Tibial nerve (tissue), 4 donors: Measurements from ENCODE around the gene DAD1. TPM values are rescaled to one million over a fixed set of nuclear protein-coding genes. Genes with fewer than 3 reads are reported as not detected.

Source experiments
- DNase-seq, 2 donors: peaks; one replicate each; pipeline ENCODE4 v3.0.0-alpha.2; 2019; ENCODE audit warnings: low spot score in 2 of 2
- H3K27ac ChIP-seq, 4 donors: fragments of 200-600 bp; sonication (generic) in 3 of 4; one replicate each; pipeline ENCODE4 v1.5.1; 2017 to 2019; ENCODE audit warnings: mild to moderate bottlenecking in 1 of 4
- H3K27me3 ChIP-seq, 2 donors: fragments of 200-600 bp; sonication (generic) in 1 of 2; one replicate each; pipeline versions ENCODE4 v1.5.1 to v1.6.0; 2017 to 2019
- H3K36me3 ChIP-seq, 3 donors: fragments of 200-600 bp; sonication (generic); one replicate each; pipeline ENCODE4 v1.5.1; 2018 to 2019
- H3K4me1 ChIP-seq, 4 donors: fragments of 200-600 bp; sonication (generic) in 3 of 4; one replicate each; pipeline ENCODE4 v1.5.1; 2017 to 2019
- H3K4me3 ChIP-seq, 4 donors: fragments of 200-600 bp; sonication (generic) in 3 of 4; one replicate each; pipeline ENCODE4 v1.5.1; 2017 to 2019; ENCODE audit warnings: mild to moderate bottlenecking in 1 of 4, moderate library complexity in 1 of 4
- H3K9me3 ChIP-seq, 4 donors: fragments of 200-600 bp; sonication (generic) in 3 of 4; one replicate each; pipeline ENCODE4 v1.5.1; 2017 to 2019
- EP300 ChIP-seq, 2 donors: sonication (generic); formaldehyde crosslinking; IDR thresholded peaks; one replicate each; pipeline ENCODE4 v1.6.1; 2017; ENCODE audit warnings: antibody characterized with exemption in 2 of 2, mild to moderate bottlenecking in 1 of 2
- POLR2A ChIP-seq, 2 donors: fragments of 450-650 bp; IDR thresholded peaks; one replicate each; pipeline ENCODE4 v1.6.1; 2017; ENCODE audit warnings: antibody characterized with exemption in 2 of 2, mild to moderate bottlenecking in 2 of 2, moderate library complexity in 2 of 2
- WGBS, 2 donors: methylation state at CpG; one replicate each; pipeline ENCODE4 v1.1.5; 2018; 5-methylcytosine and 5-hydroxymethylcytosine counted together
- total RNA-seq, 4 donors: library from RNA; depleted of rRNA; stranded (reverse); fragments of >200 nt; gene quantifications; one replicate each; pipeline ENCODE4 v1.1.0, GENCODE V29; 2016
- TF ChIP-seq, protein P1 (sequence below), 5 experiments: fragments of 200-600 bp in 3 of 5; fragments of 450-650 bp in 2 of 5; sonication (generic) in 3 of 5; IDR thresholded peaks; one replicate each; pipeline ENCODE4 v1.5.1; 2016 to 2019; ENCODE audit warnings: antibody characterized with exemption in 5 of 5, mild to moderate bottlenecking in 3 of 5, moderate library complexity in 2 of 5

Gene DAD1
- total RNA-seq, 4 donors from 2014 or later: 128 to 254 (median 198) TPM

DNA sequence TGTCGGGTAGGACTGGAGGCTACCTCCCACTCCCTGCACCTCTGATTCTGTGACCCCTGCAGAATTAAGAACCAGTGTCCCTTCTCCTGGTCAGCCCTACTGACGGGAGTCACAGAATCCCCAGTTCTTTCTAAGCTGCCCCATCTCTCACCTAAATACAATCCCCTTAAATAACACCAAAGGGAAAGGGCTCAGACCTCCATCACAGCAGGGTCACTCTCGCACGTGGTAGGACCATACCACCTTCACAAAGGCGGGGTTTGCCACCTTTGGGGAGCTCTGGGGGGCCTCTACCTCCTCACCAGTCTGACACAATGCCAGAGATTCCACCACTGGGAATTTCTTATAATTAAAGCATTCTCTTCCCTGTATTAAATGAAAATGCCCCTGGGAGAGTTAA is 35.6 kb downstream of the DAD1 start:
- DNase-seq: no peak
- peaks cover 0 to 55% (median 25%) of the 10 kb centered on the region in 4 donors for H3K4me1 ChIP-seq
- WGBS, 2 donors: 84 to 90% methylated on average over 5 of the region's 5 CpGs

DNA sequence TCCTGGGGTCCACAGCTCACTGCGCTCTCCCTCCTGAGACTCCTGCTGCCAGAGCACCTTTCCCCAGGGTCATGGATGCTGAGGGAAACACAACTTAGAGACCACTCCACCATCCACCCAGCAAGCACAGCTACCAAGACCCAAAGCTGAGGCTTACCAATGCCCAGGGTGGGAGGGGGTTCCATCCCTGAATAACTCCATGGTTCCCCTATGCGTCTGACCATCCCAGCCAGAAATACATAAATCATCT is 36.3 kb downstream of the DAD1 start:
- Histone ChIP-seq H3K27ac (peak overlapping the region in 1 of 4 donors; percentile 15), H3K36me3 (no peaks in the 10 kb centered on the region), H3K4me1 (peaks cover 0 to 48% (median 25%) of the 10 kb centered on the region in 4 donors), H3K4me3 (no peak overlapping the region), H3K27me3 (no peaks in the 10 kb centered on the region), H3K9me3 (no peaks in the 10 kb centered on the region)
- WGBS, 2 donors: 96 to 100% methylated on average over 2 of the region's 2 CpGs
- DNase-seq: no peak
- TF ChIP-seq POLR2A (IDR thresholded peaks at IDR 0.05) (no peak), EP300 (IDR thresholded peaks at IDR 0.05) (no peak)
- TF ChIP-seq, protein P1, sequence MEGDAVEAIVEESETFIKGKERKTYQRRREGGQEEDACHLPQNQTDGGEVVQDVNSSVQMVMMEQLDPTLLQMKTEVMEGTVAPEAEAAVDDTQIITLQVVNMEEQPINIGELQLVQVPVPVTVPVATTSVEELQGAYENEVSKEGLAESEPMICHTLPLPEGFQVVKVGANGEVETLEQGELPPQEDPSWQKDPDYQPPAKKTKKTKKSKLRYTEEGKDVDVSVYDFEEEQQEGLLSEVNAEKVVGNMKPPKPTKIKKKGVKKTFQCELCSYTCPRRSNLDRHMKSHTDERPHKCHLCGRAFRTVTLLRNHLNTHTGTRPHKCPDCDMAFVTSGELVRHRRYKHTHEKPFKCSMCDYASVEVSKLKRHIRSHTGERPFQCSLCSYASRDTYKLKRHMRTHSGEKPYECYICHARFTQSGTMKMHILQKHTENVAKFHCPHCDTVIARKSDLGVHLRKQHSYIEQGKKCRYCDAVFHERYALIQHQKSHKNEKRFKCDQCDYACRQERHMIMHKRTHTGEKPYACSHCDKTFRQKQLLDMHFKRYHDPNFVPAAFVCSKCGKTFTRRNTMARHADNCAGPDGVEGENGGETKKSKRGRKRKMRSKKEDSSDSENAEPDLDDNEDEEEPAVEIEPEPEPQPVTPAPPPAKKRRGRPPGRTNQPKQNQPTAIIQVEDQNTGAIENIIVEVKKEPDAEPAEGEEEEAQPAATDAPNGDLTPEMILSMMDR (IDR thresholded peaks at IDR 0.05): no peak

More for the DNA sequence above, 35.6 kb downstream of the DAD1 start:
- Histone ChIP-seq H3K27ac (peak overlapping the region in 1 of 4 donors; percentile 40), H3K4me3 (no peak overlapping the region), H3K36me3 (no peaks in the 10 kb centered on the region), H3K27me3 (no peaks in the 10 kb centered on the region), H3K9me3 (no peaks in the 10 kb centered on the region)
- TF ChIP-seq POLR2A (IDR thresholded peaks at IDR 0.05) (no peak), EP300 (IDR thresholded peaks at IDR 0.05) (no peak)
- TF ChIP-seq, protein P1 (IDR thresholded peaks at IDR 0.05): no peak

DNA sequence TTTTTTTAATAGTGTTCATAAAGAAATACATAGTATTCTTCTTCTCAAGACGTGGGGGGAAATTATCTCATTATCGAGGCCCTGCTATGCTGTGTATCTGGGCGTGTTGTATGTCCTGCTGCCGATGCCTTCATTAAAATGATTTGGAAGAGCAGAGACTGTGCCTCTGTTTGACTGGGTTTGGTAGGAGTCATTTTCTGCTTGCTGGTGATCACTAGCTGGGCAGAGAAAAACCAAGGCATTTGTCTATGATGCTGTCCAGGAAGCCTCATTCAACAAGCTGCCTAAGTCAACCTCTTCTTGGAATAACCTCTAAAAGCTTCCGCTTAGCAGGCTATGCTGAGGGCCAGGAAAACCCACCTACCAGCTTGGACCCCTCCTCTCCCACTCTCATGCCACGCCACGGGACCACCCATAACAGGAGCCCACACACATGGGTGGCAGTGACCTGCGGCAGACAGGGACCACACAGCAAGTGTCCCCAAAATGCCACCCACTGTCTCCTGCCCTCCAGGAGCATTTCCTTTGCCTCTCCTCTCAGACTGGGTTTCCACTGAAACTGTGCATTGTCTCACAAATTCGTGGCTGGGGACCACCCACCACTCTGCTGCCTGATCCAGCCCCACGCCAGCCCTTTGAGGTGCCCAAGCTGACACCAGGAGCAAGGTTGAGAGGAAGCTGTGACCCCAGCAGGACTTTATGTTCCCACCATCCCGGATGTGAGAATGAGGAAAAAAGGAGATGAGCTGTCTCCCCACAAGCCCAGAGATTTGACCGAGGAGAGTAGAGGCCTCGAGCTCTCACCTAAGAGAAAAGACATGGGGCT is 36.8 kb downstream of the DAD1 start:
- peak overlapping the region in 1 of 4 donors; percentile 15 for H3K27ac ChIP-seq
- peaks cover 0 to 50% (median 24%) of the 10 kb centered on the region in 4 donors for H3K4me1 ChIP-seq
- no peak overlapping the region for H3K4me3 ChIP-seq
- TF ChIP-seq EP300 (IDR thresholded peaks at IDR 0.05) (no peak), POLR2A (IDR thresholded peaks at IDR 0.05) (no peak)
- TF ChIP-seq, protein P1 (IDR thresholded peaks at IDR 0.05): no peak
- WGBS, 2 donors: 66 to 72% methylated on average over 13 of the region's 13 CpGs
- no peaks in the 10 kb centered on the region for H3K9me3 ChIP-seq
- no peak for DNase-seq
- H3K36me3 ChIP-seq: no peaks in the 10 kb centered on the region
- no peaks in the 10 kb centered on the region for H3K27me3 ChIP-seq

DNA sequence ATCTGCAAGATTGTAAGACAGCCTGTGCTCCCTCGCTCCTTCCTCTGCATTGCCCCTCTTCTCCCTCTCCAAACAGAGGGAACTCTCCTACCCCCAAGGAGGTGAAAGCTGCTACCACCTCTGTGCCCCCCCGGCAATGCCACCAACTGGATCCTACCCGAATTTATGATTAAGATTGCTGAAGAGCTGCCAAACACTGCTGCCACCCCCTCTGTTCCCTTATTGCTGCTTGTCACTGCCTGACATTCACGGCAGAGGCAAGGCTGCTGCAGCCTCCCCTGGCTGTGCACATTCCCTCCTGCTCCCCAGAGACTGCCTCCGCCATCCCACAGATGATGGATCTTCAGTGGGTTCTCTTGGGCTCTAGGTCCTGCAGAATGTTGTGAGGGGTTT is 37.4 kb downstream of the DAD1 start:
- peaks cover 0 to 50% (median 21%) of the 10 kb centered on the region in 4 donors for H3K4me1 ChIP-seq
- TF ChIP-seq, protein P1 (IDR thresholded peaks at IDR 0.05): no peak
- no peak for TF ChIP-seq POLR2A (IDR thresholded peaks at IDR 0.05)
- no peak for TF ChIP-seq EP300 (IDR thresholded peaks at IDR 0.05)

DNA sequence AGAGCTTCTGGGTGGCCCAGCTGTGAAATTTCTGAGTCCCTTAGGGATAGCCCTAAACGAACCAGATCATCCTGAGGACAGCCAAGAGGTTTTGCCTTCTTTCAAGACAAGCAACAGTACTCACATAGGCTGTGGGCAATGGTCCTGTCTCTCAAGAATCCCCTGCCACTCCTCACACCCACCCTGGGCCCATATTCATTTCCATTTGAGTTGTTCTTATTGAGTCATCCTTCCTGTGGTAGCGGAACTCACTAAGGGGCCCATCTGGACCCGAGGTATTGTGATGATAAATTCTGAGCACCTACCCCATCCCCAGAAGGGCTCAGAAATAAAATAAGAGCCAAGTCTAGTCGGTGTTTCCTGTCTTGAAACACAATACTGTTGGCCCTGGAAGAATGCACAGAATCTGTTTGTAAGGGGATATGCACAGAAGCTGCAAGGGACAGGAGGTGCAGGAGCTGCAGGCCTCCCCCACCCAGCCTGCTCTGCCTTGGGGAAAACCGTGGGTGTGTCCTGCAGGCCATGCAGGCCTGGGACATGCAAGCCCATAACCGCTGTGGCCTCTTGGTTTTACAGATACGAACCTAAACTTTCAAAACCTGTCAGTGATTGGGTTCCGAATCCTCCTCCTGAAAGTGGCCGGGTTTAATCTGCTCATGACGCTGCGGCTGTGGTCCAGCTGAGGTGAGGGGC is 38.9 kb downstream of the DAD1 start:
- H3K4me1 ChIP-seq: peaks cover 0 to 53% (median 18%) of the 10 kb centered on the region in 4 donors
- no peaks in the 10 kb centered on the region for H3K36me3 ChIP-seq
- H3K4me3 ChIP-seq: no peak overlapping the region
- WGBS, 2 donors: 55 to 66% methylated on average over 11 of the region's 11 CpGs
- no peaks in the 10 kb centered on the region for H3K27me3 ChIP-seq
- peak overlapping the region in 2 of 4 donors; percentile 9 to 57 for H3K27ac ChIP-seq
- DNase-seq: no peak
- TF ChIP-seq, protein P1 (IDR thresholded peaks at IDR 0.05): no peak
- TF ChIP-seq EP300 (IDR thresholded peaks at IDR 0.05): no peak
- TF ChIP-seq POLR2A (IDR thresholded peaks at IDR 0.05): no peak
- no peaks in the 10 kb centered on the region for H3K9me3 ChIP-seq

More for the DNA sequence above, 37.4 kb downstream of the DAD1 start:
- Histone ChIP-seq H3K4me3 (no peak overlapping the region), H3K27me3 (no peaks in the 10 kb centered on the region), H3K9me3 (no peaks in the 10 kb centered on the region), H3K36me3 (no peaks in the 10 kb centered on the region), H3K27ac (peak overlapping the region in 1 of 4 donors; percentile 15)
- DNase-seq: no peak
- 52% methylated on average over 5 of the region's 5 CpGs for WGBS, 2 donors
